Activated gamma-delta T cell treated with anti-CD3 and anti-CD28 coated beads, Interleukin-2, amount 50 U/mL, for 16 hours (primary cell): Measurements from ENCODE around the gene CSMD2.

Experiments used
- DNase-seq: peaks from one replicate; pipeline ENCODE4 v3.0.0-alpha.2; 2020; ENCODE audit warnings: low read depth

The CSMD2 gene

GRCh38 chr1:33743221-33743998 lies 421.6 kb downstream of the CSMD2 start:
- no peak for DNase-seq

DNA sequence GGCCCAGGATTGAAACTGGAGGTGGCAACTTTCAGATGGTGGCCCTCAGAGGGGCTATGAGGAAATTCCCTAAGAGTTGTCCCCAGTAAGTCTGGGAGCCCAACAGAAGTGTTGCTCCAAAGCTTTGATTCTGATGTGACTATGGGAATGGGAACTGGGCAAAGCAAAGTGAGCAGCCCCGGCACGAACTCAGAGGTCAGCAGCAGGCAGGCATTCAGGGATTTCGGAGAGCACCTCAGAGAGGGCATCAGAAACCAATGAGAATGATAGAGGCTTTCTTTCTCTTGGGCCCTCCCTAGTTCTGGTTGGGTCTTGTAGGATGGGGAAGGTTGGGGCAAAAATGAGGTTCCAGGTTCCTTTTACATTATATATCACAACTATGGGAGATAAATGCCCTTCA lies 422.4 kb downstream of the CSMD2 start:
- no peak for DNase-seq

GRCh38 chr1:33741749-33742148 lies 423.3 kb downstream of the CSMD2 start:
- DNase-seq, result no peak

- no peak for DNase-seq
Observed at GRCh38 chr1:33740040-33740744, 424.8 kb downstream of the CSMD2 start.

- no peak for DNase-seq
Observed at GRCh38 chr1:33738976-33739375, 426.1 kb downstream of the CSMD2 start.

DNA sequence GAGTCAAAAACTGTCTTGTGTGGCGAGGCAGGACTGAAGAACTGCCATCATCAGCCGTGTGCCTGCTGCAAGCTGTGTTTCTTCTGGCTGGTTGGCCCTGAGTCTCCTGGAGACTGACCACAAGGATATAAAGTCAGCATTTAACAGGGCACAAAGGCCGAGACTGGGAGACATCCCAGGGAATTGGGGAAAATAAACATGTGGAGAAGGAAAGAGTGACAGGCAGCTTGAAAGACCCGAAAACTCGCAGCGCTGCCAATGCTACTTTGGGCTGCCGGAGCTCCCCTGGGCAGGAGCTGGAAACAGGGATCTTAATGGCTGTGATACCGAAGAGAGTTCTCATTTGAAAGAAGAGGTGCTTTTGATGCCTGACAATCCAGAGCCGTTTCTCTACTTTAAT lies 426.5 kb downstream of the CSMD2 start:
- DNase-seq, result no peak

DNA sequence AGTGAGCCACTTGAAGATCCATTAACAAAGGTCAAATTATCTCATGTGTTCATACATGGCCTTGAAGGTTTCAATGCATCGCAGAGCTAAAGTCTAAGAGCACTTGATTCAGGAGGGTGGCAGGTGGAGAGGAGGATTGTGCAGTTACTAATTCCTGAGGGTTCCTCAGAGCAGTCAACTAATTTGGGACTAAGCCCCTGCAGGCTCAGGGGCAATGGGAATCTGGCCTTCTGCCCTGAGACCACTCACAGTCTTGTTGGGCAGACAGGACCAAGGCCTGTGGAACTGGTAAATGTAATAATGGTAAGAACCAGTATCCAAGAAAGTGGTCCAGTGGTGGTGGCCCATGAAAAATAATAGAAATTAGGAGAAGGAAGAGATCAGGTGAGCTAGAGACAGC lies 428.5 kb downstream of the CSMD2 start:
- DNase-seq, result no peak

DNA sequence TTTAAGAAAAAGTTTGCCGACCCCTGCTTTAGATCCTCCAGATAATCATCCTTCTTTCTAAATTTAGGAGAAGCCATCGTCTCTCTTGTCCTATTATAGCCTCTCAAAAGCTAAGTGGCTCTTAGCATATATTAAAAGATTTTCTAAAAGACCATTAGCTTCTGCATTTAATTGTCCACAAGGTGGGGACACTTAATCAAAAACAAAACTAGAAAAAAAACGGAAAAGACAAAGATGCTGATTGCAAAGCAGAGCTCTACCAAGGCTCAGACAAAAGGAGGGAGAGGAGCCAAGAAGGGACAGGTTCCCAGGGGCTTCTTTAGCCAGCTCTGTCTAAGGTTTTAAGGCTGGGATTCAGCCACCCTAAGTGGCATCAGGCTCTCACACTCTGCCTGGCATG lies 429.4 kb downstream of the CSMD2 start:
- no peak for DNase-seq

- no peak for DNase-seq
Observed at GRCh38 chr1:33727310-33727709, 437.7 kb downstream of the CSMD2 start.

- DNase-seq, result no peak
Observed at GRCh38 chr1:33726274-33726804, 438.7 kb downstream of the CSMD2 start.

DNA sequence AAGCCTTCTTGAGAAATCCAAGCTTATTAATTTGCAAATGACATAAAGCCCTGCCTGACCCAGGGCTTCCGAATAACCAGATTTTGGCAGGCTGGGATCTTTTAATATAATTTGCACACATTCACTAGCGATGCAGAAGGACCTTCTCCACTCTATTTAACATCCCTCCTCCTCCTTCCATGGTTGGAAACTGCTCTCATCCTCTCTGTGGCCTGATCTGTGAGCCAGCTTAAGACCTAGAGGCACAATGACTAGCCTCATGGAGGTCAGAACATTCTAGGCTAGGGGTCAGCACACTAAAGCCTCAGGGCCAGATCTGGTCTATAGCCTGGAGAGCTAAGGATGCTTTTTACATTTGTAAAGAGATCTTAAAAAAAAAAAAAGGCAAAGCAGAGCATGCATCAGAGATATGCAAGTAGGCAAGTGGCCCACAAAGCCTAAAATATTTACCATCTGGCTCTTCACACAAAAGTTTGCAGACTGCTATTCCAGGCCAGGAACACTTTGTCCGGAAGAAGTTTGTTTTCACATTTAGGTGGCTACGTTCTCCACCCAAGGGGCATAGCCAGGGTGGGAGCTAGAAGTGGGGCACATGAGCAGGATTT lies 439.4 kb downstream of the CSMD2 start:
- DNase-seq, result no peak

- no peak for DNase-seq
Observed at GRCh38 chr1:33725037-33725436, 440.0 kb downstream of the CSMD2 start.

- DNase-seq, result no peak
Observed at GRCh38 chr1:33724348-33724747, 440.7 kb downstream of the CSMD2 start.

DNA sequence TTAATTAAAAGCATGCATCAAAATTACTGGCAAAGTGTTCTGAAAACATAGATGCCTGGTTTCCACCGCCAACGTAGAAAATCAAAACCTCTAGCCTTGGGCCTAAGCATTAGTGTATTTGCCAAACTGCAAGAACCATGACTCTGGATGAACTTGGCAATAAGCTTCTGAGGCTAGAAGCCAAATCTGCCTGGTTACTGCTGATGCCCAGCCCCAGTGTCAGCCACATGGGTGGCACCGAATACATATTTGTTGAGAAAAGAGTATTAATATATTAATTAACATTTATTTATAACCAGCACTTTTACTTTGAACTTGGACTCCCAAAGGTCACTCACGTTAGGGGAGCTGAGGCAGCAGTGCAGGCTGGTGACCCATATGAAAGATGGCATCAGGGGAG lies 441.8 kb downstream of the CSMD2 start:
- no peak for DNase-seq

DNA sequence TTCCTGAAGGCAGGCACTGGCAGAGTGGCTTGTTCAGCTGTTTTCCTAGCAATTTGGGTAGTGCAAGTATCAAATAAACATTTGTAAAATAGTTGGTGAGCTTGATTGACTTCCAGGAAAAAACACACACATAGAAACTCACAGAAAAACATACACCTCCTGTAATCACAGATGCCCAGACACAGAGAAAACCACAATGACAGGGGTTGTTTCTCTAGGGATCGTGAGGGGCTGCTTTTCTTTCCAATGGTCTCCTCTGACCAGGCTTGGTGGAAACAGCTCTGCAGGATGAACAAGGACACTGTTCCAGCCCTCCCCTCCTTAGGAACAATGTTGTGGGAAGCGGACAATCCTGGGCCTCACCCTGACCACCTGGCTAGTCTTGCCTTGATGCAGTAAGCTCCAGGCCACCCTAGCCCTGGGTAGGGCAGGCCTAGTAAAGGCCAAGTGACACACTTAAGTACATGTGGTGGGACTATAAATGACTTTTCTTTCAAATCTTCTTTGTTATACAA lies 443.7 kb downstream of the CSMD2 start:
- DNase-seq, result no peak

DNA sequence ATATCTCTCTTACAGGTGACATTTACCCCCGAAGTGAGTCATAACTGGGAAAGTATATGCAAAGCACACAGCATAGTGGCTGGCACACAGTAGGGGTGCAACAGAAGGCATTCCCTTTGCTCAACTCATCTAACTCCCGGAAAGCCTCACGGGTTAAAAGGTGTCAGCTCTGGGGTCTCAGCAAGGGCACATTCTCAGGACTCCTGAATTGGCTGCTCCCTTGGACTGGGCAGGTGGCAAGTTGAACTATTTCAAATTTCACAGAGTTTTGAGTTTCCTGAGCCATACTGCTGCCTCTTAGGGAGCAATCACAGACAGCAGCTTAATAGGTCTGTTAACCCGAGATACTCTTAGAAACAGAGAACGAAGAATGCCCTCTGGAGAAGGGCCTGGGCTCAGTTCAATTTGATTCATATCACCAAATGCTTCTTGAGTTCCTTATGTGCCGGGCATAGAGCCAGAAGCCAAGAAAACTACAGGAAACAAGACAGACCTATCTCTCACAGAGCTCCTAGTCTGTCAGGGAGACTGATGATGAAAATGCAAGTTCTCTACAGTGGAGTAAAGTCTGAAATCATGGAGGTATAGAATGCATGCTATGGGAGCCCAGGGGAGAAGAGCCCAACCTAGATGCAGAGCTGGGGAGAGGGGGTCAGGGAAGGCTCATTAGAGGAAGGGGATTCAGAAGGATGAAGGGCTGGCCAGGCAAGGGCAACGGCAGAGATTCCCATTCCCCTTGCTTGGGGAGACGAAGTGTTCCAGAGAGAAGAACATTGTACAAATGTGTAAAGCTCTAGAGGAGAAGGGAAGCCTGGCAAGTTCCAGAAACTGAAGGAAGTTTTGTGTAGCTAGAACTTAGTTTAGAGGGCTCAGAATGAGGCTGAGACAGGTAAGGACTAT lies 445.0 kb downstream of the CSMD2 start:
- no peak for DNase-seq

- DNase-seq, result no peak
Observed at GRCh38 chr1:33719326-33719725, 445.7 kb downstream of the CSMD2 start.

DNA sequence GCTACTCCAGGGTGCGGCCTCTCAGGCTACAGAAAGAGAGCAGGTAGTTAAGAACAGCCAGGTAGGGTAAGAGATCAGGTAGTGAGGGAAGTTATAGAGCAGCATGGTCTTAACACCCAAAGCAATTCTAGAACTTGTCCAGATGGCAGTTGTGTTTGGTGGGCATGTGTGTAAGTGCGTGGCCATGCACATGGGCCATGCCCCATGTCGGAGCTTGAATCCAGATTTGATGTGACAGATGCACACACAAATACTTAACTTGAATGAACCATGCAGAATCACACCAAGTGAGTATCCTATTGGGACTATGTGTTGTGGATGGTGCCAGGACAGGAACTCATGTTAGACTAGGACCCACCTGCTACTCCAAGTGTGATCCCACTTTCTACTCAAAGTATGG lies 446.8 kb downstream of the CSMD2 start:
- no peak for DNase-seq

GRCh38 chr1:33716976-33717688 lies 447.9 kb downstream of the CSMD2 start:
- DNase-seq, result no peak

- DNase-seq, result no peak
Observed at GRCh38 chr1:33715195-33715811, 449.7 kb downstream of the CSMD2 start.

- no peak for DNase-seq
Observed at GRCh38 chr1:33714421-33714820, 450.6 kb downstream of the CSMD2 start.
